ENCODE results near the gene NRIP1.

NRIP1 gene

GRCh38 chr21:15014221-15014620 is 50.6 kb downstream of the NRIP1 start:
- no peaks in the 10 kb centered on the region for H3K79me2 ChIP-seq (ENCODE audit: insufficient read depth, low read depth)
- H3K27ac ChIP-seq: no peak overlapping the region

GRCh38 chr21:15011967-15012366 is 52.8 kb downstream of the NRIP1 start:
- Histone ChIP-seq H3K9ac (no peak overlapping the region), H3K4me2 (no peak overlapping the region), H3K4me1 (ENCODE audit: low read depth, poor library complexity, severe bottlenecking) (no peaks in the 10 kb centered on the region), H3K27me3 (ENCODE audit: insufficient read depth, low read depth) (no peaks in the 10 kb centered on the region), H3K4me3 (IDR thresholded peaks at IDR 0.05; ENCODE audit: insufficient read depth, low read depth, low read length) (no peak overlapping the region), H2AFZ (ENCODE audit: low read depth) (no peak overlapping the region), H3K79me2 (ENCODE audit: insufficient read depth, low read depth) (no peaks in the 10 kb centered on the region), H4K20me1 (ENCODE audit: insufficient read depth) (no peaks in the 10 kb centered on the region), H3K36me3 (ENCODE audit: insufficient read depth) (no peaks in the 10 kb centered on the region), H3K27ac (no peak overlapping the region)
- no peak for TF ChIP-seq CTCF (conservative IDR thresholded peaks at IDR 0.05; ENCODE audit: low read depth, low read length)

More at GRCh38 chr21:15014221-15014620, 50.6 kb downstream of the NRIP1 start:
- no peak overlapping the region for H2AFZ ChIP-seq (ENCODE audit: low read depth)
- H3K36me3 ChIP-seq (ENCODE audit: insufficient read depth): no peaks in the 10 kb centered on the region
- no peak overlapping the region for H3K9ac ChIP-seq
- H4K20me1 ChIP-seq (ENCODE audit: insufficient read depth): no peaks in the 10 kb centered on the region
- no peak overlapping the region for H3K4me2 ChIP-seq
- H3K4me1 ChIP-seq (ENCODE audit: low read depth, poor library complexity, severe bottlenecking): no peaks in the 10 kb centered on the region
- no peak for TF ChIP-seq CTCF (conservative IDR thresholded peaks at IDR 0.05; ENCODE audit: low read depth, low read length)
- H3K4me3 ChIP-seq (IDR thresholded peaks at IDR 0.05; ENCODE audit: insufficient read depth, low read depth, low read length): no peak overlapping the region
- H3K27me3 ChIP-seq (ENCODE audit: insufficient read depth, low read depth): no peaks in the 10 kb centered on the region

- Histone ChIP-seq H3K4me2 (no peak overlapping the region), H4K20me1 (ENCODE audit: insufficient read depth) (no peaks in the 10 kb centered on the region), H3K4me1 (ENCODE audit: low read depth, poor library complexity, severe bottlenecking) (no peaks in the 10 kb centered on the region), H3K9ac (no peak overlapping the region), H2AFZ (ENCODE audit: low read depth) (no peak overlapping the region), H3K4me3 (IDR thresholded peaks at IDR 0.05; ENCODE audit: insufficient read depth, low read depth, low read length) (no peak overlapping the region), H3K79me2 (ENCODE audit: insufficient read depth, low read depth) (no peaks in the 10 kb centered on the region), H3K27ac (no peak overlapping the region), H3K36me3 (ENCODE audit: insufficient read depth) (no peaks in the 10 kb centered on the region), H3K27me3 (ENCODE audit: insufficient read depth, low read depth) (no peaks in the 10 kb centered on the region)
- no peak for TF ChIP-seq CTCF (conservative IDR thresholded peaks at IDR 0.05; ENCODE audit: low read depth, low read length)
These were observed 54.2 kb downstream of the NRIP1 start for GRCh38 chr21:15010645-15011044.

- Histone ChIP-seq H3K27me3 (ENCODE audit: insufficient read depth, low read depth) (no peaks in the 10 kb centered on the region), H3K9ac (no peak overlapping the region), H3K4me3 (IDR thresholded peaks at IDR 0.05; ENCODE audit: insufficient read depth, low read depth, low read length) (no peak overlapping the region), H4K20me1 (ENCODE audit: insufficient read depth) (no peaks in the 10 kb centered on the region), H3K4me2 (no peak overlapping the region), H3K4me1 (ENCODE audit: low read depth, poor library complexity, severe bottlenecking) (no peaks in the 10 kb centered on the region), H3K36me3 (ENCODE audit: insufficient read depth) (no peaks in the 10 kb centered on the region), H3K27ac (no peak overlapping the region), H3K79me2 (ENCODE audit: insufficient read depth, low read depth) (no peaks in the 10 kb centered on the region), H2AFZ (ENCODE audit: low read depth) (no peak overlapping the region)
- no peak for TF ChIP-seq CTCF (conservative IDR thresholded peaks at IDR 0.05; ENCODE audit: low read depth, low read length)
These were observed 54.9 kb downstream of the NRIP1 start for GRCh38 chr21:15009837-15010363.

Data from KMS-11 (cell line).